ENCODE data around the gene NTN4.
"Not testable (repeated sequence)": the region's sequence is repeated elsewhere in the genome, so short reads cannot be mapped to it uniquely, and the experiment has no call there.

Gene NTN4

DNA sequence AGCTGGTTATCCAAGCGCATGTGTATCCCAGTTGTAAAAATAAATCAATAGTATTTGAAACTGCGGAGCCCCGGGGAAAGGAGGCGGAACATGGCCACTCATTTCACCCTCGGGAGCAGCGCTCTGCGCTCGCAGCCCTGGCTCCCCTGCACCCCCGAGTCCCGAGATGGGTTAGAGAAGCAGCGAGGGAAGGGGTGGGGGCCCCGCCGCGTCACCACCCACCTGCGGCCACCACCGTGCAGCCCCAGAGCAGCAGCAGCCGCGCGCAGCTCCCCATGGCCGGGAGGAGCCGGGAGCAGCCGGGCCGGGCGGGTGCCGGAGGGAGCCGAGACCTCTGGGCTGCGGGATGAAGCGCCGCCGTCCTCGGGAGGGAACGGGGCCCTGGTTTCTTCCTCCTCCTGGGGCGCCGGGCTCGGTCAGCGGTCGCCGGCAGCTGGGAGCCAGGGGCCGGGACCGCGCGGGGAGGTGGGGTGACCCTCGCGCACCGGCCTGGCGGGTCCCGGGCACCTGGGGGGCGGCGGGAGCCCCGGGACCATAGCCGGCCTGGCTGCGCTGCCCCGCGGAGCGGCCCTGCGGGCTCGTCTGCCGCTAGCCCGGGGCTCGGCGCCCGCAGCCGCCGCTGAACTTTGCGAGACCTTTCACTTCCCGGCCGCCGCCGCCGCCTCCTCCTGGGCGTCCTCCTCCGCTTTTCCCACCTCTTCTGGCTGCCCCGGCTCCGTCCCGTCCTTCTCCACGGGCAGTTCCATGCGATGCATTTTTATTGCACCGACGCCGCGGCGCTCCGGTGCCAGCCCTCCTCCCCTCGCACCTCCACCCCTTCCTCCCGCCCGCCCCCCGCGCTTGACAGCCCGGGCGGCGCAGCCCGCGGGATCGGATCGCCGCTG is at the start of gene NTN4:
TSS of gene NTN4 (minus strand) at position 732 of the 884 bp plus-strand sequence. CDS start at position 277, 455 bp downstream.
- DNase-seq, result peak; percentile 61

DNA sequence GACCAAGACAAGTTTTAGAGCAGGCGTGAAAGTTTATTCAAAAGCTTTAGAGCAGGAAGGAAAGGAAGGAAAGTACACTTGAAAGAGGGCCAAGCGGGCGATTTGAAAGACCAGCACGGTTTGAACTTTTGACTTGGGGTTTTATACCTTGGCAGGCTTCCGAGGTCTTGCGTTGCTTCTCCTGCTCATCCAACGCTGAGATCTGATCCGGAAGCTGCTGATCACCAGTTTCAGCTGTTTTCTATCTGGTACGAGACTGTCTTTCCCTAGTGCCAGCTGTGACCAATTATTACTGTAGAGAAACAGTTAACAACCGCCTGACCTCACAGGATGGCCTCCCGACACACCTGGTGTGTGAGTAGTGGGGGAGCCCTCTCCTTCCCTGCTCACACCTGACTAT is 47.6 kb upstream of the NTN4 start:
- DNase-seq, result no peak

DNA sequence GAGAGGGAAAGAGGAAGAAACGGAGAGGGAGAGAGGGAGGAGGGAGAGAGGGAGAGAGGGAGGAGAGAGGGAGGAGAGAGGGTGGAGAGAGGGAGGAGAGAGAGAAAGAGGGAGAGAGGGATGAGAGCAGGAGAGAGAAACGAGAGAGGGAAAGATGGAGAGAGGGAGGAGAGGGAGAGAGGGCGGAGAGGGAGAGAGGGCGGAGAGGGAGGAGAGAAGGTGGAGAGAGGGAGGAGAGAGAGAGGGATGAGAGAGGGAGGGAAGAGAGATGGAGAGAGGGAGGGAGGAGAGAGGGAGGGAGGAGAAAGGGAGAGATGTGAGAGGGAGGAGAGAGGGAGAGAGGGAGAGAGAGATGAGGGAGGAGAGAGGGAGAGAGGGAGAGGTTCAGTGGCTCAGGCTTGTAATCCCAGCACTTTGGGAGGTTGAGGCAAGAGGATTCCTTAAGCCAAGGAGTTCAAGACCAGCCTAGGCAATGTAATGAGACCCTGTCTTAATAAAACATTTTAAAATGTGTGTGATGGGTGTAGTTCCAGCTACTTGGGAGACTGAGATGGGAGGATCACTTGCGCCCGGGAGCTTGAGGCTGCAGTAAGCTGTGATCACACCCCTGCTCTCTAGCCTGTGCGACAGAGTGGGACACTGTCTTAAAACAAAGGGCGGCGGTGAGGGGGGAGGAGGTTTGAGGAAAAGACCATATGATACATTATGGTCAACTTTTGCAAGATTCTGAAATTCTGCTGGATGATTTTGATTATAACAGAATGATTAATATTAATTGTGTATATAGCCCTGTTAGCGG is 46.9 kb upstream of the NTN4 start:
- DNase-seq, result no peak

DNA sequence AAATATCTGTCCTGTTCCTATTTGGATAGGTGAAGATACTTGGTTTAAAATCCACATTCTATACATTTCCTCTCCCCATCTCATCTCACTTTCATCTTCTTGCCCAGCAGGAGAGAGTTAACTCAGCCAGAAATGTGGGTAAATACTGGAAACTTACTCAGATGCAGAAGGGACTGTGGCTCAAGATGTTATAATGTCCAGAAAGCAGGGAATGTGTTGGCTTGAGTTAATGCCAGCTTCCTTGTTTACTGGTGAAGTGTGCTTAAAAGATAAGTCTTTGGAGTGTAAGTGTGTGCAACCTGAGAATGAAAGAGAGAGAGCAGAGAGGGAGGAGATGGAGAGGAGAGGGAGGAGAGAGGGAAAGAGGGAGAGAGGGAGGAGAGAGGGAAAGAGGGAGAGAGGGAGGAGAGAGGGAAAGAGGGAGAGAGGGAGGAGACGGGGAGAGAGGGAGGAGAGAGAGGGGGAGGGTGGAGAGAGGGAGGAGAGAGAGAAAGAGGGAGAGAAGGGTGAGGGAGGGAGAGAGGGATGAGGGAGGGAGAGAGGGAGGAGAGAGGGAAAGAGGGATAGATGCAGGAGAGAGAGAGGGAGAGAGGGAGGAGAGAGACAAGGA is 46.2 kb upstream of the NTN4 start:
- DNase-seq, result no peak

DNA sequence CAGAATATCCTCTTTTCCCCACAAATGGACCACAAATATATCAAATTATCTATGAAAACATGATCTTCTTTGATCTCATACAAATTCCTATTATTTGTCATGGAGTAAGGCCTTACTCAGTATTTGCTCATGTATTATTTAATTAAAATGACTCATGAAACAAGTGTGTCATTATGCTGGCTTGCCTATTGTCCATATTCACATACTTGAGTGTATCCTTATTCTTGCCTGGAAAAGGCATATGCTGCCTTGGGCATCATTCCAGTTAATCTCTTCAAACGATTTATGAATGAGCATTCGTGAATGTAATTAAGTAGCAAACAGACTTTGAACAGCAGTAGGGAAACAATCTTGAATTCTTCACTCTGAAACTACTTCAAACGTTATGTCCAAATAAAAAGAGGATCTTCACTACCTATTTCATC is 45.6 kb upstream of the NTN4 start:
- no peak for DNase-seq

DNA sequence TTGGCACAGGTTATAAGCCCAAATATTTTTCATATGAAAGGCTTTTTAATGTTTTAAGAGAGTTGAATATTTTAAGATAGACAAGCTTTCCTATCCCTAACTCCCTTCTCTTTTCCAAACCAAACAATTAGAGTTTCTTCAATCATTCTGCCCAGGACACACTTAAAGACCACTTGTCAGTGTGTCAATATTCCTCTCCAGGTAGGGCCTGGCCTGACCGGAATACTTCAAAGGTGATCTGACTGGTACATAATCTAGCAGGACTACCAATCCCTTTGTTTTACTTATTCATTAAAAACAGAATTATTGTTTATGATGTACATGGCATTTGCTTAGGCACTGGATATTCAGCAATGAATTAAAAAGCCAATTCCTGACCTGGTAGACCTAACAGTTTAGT is 44.0 kb upstream of the NTN4 start:
- no peak for DNase-seq

DNA sequence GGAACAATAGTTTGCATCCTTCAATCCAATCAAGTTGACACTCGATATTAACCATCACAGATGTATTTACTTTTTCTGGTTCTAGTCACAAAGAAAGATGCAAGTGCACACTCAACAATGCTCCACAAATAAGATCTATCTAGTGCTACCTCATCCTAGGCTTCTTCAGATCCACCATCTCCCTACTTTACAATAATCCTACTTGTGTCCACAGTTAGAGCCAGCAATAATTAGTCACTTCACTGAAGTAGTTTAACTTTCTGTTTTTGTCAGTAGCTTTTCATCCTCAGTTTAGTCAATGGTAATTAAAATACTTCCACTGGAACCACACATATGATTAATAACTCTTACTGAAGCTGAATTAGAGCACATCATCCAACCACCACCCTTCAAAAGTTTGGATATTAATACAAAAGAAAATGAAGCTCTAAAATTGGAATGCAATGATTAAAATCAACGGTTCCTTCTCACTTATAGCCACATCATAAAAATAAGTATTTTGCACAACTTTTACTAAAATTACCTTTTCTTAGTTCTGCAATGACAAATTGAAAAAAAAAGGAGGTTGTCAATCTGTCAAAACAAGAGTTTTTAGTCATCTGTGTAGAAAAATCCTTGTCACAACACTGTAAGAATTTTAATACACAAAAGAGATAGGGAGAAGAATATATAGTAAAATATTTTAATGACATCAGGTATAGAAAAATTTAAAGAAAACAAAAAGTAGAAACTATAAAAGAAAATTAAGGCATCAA is 39.9 kb upstream of the NTN4 start:
- no peak for DNase-seq

DNA sequence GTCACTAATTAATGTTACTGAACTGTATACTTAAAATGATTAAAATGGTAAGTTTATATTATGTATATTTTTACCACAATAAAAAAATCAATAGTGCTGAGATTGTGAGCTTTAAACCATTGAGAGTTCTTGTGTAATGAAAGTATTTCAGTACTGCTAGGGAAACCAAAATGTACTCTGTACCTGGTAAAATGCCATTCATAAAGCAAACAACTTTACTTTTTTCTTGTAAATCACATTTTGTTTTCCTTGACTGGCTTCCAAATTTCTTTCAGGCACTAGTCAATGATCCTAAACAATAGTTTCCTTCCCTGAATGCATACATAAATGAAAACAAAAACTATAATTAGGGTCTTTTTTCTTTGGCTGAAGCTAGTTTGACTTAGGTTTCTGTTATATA is 38.8 kb upstream of the NTN4 start:
- no peak for DNase-seq

DNA sequence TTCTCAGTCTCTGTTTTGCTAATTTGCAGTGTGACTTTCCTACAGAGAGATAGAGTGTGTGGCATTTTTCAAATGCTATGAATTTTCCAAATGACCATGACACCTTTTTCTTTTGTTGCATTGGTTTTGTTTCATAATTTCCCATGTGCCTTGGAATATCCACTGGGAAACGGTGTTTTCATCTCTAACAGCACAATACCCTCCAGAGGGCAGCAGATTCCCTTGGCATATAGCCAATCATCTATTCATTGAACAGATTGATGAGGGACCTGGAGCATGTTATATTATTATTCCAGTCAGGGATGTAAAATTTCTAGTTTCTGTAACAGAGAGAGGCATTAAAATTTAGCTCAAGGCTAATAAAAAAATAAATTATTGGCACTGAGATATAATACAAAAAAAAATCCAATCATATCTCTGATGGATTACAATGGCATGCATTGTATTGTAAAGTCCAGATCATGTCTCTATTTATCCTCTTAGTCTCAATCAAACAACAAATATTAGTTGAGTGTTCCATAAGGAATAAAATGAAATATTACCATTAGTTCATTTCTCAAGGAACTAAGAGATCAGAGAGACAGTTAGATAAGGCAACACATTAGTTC is 29.6 kb upstream of the NTN4 start:
- no peak for DNase-seq

DNA sequence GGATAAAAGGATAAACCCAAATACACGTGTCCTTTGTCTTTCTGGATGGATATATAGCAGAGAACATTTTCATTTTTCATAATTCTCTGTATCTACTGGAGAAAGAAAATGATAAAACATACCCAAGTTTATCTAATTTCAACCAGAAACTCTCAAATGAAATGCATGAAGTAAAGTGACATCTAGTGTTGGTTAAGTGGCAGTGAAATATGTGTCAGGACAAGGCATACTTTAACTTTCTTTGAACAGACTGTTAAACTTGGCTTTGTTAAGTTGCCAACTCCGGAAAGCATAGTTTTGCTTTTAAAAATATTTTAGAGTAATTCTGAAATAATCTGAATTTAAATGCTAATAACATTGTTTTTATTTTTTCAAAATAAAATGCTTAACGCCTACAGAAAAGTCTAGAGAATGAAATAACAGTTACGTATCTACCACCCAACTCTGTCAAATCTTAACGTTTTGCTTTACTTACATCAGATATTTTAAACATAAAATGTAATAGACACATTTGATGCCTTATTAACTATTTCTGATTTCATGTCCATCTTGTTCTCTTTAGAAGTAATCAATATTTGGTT is 25.2 kb upstream of the NTN4 start:
- no peak for DNase-seq

DNA sequence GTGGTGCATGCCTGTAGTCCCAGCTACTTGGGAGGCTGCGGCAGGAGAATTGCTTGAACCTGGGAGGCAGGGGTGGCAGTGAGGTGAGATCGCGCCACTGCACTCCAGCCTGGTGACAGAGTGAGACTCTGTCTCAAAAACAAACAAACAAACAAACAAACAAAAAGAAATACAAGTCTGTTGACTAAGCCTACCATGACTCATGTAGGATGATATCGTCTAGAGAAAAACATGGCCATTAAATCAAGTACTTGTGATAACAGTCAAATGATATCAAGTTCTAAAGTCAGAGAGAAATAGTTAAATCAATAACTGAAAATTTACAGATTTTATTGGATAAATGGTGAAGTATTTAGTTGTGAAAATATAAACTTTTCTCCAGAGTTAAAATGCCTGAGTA is 21.6 kb upstream of the NTN4 start:
- not testable (repeated sequence) for DNase-seq

DNA sequence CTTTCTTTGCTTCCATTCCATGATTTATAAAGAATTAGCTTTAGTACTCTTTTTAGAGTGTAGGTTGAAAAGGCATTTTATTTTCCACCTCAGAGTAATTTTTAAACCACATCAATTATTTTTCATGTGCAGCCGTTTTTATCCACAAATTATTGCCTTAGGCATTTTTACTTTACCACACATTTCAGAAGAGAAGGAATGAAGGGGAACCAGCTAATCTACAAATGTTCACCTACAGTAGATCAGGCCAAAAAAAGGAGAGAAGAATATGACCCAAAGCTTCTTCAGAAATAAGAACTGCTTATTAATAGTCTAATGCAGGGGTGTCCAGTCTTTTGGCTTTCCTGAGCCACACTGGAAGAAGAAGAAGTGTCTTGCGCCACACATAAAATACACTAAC is 19.8 kb upstream of the NTN4 start:
- DNase-seq, result no peak

DNA sequence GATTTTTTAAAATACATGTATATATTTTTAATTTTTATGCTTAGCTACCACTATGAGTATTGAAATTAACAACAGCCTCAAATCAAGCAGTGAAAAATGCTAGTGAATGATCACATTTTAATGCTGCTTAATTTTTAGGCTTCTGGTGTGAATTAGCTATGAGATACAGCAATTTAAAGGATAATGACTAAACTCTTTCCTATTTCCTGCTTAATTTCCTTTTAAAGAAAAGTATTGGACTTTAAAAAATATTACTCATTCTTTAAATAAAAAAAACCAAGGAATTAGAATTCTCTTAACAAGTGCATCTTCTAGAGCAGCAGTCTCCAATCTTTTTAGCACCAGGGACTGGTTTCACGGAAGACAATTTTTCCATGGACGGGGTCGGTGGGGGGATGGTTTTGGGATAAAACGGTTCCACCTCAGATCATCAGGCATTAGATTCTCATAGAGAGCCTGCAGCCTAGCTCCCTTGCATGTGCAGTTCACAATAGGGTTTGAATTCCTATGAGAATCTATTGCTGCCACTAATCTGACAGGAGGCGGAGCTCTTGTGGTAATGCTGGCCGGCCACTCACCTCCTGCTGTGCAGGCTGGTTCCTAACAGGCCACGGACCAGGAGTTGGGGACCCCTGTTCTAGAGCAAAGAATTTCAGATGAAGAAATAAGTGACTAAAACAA is 18.6 kb upstream of the NTN4 start:
- DNase-seq, result no peak

DNA sequence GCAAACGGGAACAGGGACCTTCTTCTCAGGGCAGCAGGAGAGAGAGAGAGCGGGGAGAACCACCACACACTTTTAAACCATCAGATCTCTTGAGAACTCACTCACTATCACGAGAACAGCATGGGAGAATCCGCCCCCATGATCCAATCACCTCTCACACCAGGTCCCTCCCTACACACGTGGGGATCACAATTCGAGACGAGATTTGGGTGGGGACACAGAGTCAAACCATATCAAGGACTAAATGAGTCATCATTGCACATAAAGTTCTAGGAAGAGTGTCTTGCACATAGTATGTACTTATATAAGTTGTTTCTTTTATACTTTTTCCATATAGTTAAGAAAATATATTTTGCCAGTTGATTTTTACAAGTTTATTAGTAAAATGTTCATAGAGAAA is 17.6 kb upstream of the NTN4 start:
- no peak for DNase-seq

DNA sequence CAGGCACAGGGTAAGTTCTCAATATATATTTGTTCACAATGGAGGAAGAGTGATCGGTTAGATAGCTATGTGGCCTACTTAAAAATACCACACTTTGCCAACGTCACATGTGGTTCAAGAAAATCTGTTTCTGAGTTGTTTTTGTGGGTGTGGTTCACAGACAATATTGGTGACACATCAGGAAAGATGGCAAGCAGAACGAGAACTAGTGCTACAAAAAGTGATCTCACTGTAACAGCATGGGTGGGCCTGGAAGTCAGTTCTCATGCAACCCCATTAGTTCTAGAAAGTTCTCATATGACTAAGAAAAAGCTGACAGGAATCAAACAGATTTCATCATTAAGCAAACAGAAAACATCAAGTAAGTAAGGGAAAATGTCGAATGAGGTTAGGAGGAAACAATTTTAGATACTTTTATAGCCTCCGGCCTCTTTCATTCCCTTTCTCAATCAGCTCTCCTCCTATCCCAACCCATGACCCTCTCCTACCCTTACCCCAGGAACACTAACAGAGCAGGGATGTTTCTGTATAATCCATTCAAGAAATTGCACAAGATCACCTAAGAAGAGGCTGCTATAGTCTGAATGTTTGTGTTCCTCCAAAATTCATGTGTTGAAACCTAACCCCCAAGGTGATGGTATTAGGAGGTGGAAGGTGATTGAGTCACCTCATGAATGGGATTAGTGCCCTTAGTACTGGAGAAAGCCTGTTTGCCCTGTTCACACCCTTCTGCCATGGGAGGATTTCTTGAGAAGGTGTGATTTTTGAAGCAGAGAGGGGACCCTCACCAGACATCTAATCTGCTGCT is 15.5 kb upstream of the NTN4 start:
- no peak for DNase-seq

DNA sequence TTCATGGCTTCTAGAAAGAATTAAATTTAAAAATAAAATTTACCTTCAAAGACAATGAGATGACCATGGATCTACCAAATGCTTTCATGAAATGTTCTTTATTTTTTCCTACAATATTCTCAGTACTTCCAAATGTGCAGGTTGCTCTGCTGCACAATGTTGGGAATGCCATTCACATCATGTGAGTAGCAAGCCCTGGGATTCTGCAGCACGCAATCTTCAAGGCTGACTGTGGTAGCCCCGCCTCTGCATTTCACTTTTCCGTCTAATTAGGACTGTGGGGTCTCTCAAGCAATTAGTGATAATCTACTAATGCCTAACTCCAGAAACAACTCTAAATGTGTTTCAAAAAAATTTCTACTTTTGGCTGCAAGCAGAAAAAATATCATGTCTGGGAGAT is 13.7 kb upstream of the NTN4 start:
- DNase-seq, result no peak

DNA sequence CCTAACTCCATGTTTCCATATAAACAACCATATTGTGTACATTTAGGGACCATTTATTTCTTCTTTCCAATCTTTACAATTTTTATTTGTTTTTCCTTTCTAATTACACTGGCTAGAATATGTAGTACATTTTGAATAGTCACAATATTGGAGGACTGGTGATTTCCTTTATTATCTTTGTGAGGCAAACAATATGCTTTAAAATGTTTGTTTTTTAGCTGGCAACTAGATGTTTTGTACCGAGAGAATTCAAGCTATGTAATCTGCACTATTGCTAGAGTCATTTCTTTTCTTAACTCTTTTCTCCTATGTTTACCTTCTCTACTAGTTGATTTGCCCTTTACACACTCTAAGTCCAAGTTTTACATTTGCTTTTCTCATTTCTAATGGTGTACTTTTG is 13.3 kb upstream of the NTN4 start:
- no peak for DNase-seq

DNA sequence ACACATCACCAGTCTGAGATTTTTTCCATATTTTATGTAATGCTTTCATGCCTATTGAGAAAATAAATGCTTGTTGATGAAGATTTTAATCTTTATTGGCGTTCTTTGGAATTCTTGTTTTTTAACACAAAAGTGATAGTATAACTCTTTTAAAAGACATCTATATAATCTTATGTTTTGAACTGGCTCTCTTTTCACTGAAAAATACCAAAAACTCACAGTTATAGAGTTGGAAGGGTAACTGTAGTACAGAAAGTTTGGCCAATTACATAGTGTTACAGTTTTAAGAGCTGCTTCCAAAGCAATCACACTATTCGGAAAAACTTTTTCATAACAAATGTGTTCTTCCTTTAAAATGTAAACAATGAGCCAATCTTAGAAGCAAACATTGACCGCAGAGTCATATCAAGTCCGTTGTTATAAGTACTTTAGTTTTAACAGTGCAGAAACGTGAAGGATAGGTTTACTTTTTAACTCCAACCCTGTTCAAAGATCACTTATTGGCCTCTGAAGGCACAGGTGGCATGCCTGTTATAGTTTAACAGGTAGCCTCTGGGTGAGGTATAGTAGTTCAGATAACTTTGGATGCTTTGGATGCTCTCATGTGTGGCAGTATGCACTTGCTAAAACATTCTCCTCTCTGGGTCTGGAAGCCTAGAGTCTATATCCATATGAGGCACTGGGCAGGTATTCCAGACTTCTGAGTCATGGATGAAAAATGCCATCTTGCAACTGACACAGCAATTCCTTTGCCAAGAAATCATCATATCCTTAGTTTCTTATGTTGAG is 12.1 kb upstream of the NTN4 start:
- DNase-seq, result no peak

DNA sequence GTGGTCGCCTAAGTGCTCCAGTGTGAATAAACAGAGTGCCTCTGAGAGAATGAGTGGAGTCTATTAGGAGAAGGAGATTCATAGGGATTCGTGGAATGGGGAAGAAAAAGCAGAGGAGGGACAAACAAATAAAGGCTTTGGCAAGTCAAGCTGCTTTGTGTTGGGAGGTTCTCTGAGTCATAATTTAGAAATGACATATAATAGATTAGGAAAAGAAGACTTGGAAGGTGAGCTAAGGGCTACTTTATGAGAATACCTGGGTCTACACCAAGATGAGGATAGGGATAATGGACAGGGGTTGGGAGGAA is 6.4 kb upstream of the NTN4 start:
- DNase-seq, result no peak

All from activated CD8-positive, alpha-beta memory T cell treated with anti-CD3 and anti-CD28 coated beads, Interleukin-2, amount 50 U/mL, for 48 hours (primary cell).